Omental fat pad (tissue), 4 donors: Measurements from ENCODE around the gene CLSTN2. TPM values are rescaled to one million over a fixed set of nuclear protein-coding genes. Genes with fewer than 3 reads are reported as not detected.
"Not testable (repeated sequence)": the region's sequence is repeated elsewhere in the genome, so short reads cannot be mapped to it uniquely, and the experiment has no call there.

Experiments
- ATAC-seq: fragments of 150-250 bp; one replicate; pipeline ENCODE4 v1.9.1; 2016; ENCODE audit warnings: mild to moderate bottlenecking, moderate library complexity; ENCODE audit not compliant: low FRiP score
- DNase-seq: peaks from one replicate; pipeline ENCODE4 v3.0.0-alpha.2; 2019; ENCODE audit warnings: low spot score
- CTCF ChIP-seq, 3 donors: fragments of 450-650 bp; IDR thresholded peaks; one replicate each; pipeline ENCODE4 v1.5.1; 2016 to 2017; ENCODE audit warnings: antibody characterized with exemption in 3 of 3, mild to moderate bottlenecking in 3 of 3, moderate library complexity in 2 of 3
- total RNA-seq, 4 donors: library from RNA; depleted of rRNA; stranded (reverse); fragments of >200 nt; gene quantifications; one replicate each; pipeline ENCODE4 v1.1.0, GENCODE V29; 2016

Gene CLSTN2
- total RNA-seq, 4 donors from 2014 or later, result 20.0 to 40.5 (median 37.8) TPM

GRCh38 chr3:140421884-140422283 lies 486.9 kb downstream of the CLSTN2 start:
- ATAC-seq (no peak), DNase-seq (no peak)
- no peak for TF ChIP-seq CTCF (IDR thresholded peaks at IDR 0.05)

GRCh38 chr3:140423146-140423545 lies 488.2 kb downstream of the CLSTN2 start:
- no peak for TF ChIP-seq CTCF (IDR thresholded peaks at IDR 0.05)
- no peak for DNase-seq
- no peak for ATAC-seq

- DNase-seq, ATAC-seq: not testable (repeated sequence)
Measured at GRCh38 chr3:140423574-140423973, 488.6 kb downstream of the CLSTN2 start.

- DNase-seq, result no peak
- no peak for ATAC-seq
- TF ChIP-seq CTCF (IDR thresholded peaks at IDR 0.05), result no peak
Measured at GRCh38 chr3:140424211-140424610, 489.2 kb downstream of the CLSTN2 start.

GRCh38 chr3:140424726-140425125 lies 489.7 kb downstream of the CLSTN2 start:
- TF ChIP-seq CTCF (IDR thresholded peaks at IDR 0.05), result no peak
- DNase-seq (no peak), ATAC-seq (no peak)

GRCh38 chr3:140427786-140428185 lies 492.8 kb downstream of the CLSTN2 start:
- ATAC-seq, result no peak
- no peak for TF ChIP-seq CTCF (IDR thresholded peaks at IDR 0.05)
- DNase-seq, result no peak

GRCh38 chr3:140428380-140428779 lies 493.4 kb downstream of the CLSTN2 start:
- ATAC-seq (no peak), DNase-seq (no peak)
- no peak for TF ChIP-seq CTCF (IDR thresholded peaks at IDR 0.05)

GRCh38 chr3:140429791-140430190 lies 494.8 kb downstream of the CLSTN2 start:
- no peak for TF ChIP-seq CTCF (IDR thresholded peaks at IDR 0.05)
- no peak for DNase-seq
- no peak for ATAC-seq
